HG03432 (cell line): ENCODE data around the gene GPS2.

Experiments
- ATAC-seq: cut with Tn5 transposase; IDR thresholded peaks from one replicate; pipeline ENCODE4 v1.9.1; 2021; ENCODE audit warnings: mild to moderate bottlenecking, moderate library complexity; ENCODE audit not compliant: unreplicated experiment

The GPS2 gene

GRCh38 chr17:7293816-7294613 lies 21.1 kb downstream of the GPS2 start:
- no peak for ATAC-seq

- no peak for ATAC-seq
Observed at GRCh38 chr17:7293159-7293558, 22.0 kb downstream of the GPS2 start.

- no peak for ATAC-seq
Observed at GRCh38 chr17:7292729-7293128, 22.4 kb downstream of the GPS2 start.

GRCh38 chr17:7292194-7292593 lies 23.0 kb downstream of the GPS2 start:
- ATAC-seq = no peak

- ATAC-seq = no peak
Observed at GRCh38 chr17:7290685-7291084, 24.5 kb downstream of the GPS2 start.

- ATAC-seq = no peak
Observed at GRCh38 chr17:7290166-7290565, 25.0 kb downstream of the GPS2 start.

GRCh38 chr17:7289256-7290032 lies 25.7 kb downstream of the GPS2 start:
- ATAC-seq = no peak

GRCh38 chr17:7285679-7286078 lies 29.5 kb downstream of the GPS2 start:
- no peak for ATAC-seq

GRCh38 chr17:7284911-7285310 lies 30.2 kb downstream of the GPS2 start:
- ATAC-seq = no peak

GRCh38 chr17:7283471-7284216 lies 31.5 kb downstream of the GPS2 start:
- ATAC-seq = no peak

GRCh38 chr17:7282752-7283321 lies 32.3 kb downstream of the GPS2 start:
- no peak for ATAC-seq

- ATAC-seq = no peak
Observed at GRCh38 chr17:7281953-7282751, 33.0 kb downstream of the GPS2 start.

GRCh38 chr17:7281074-7281952 lies 33.8 kb downstream of the GPS2 start, which contains the start of gene SLC2A4:
SLC2A4 (plus strand) TSS chr17:7281718; CDS start chr17:7281935, 217 bp downstream.
- peak; percentile 74 for ATAC-seq

GRCh38 chr17:7280519-7281073 lies 34.6 kb downstream of the GPS2 start:
- peak; percentile 57 for ATAC-seq

GRCh38 chr17:7279448-7279847 lies 35.7 kb downstream of the GPS2 start:
- no peak for ATAC-seq

- ATAC-seq = no peak
Observed at GRCh38 chr17:7266784-7267183, 48.4 kb downstream of the GPS2 start.

- no peak for ATAC-seq
Observed at GRCh38 chr17:7263801-7264078, 51.4 kb downstream of the GPS2 start.

GRCh38 chr17:7262935-7263800 lies 52.0 kb downstream of the GPS2 start:
- ATAC-seq = no peak
